ENCODE measurements around the gene LGMN.
A peak's percentile ranks its signal among the peaks of the same experiment; 100 is the strongest.
"Not testable (repeated sequence)": the region's sequence is repeated elsewhere in the genome, so short reads cannot be mapped to it uniquely, and the experiment has no call there.

LGMN gene

DNA sequence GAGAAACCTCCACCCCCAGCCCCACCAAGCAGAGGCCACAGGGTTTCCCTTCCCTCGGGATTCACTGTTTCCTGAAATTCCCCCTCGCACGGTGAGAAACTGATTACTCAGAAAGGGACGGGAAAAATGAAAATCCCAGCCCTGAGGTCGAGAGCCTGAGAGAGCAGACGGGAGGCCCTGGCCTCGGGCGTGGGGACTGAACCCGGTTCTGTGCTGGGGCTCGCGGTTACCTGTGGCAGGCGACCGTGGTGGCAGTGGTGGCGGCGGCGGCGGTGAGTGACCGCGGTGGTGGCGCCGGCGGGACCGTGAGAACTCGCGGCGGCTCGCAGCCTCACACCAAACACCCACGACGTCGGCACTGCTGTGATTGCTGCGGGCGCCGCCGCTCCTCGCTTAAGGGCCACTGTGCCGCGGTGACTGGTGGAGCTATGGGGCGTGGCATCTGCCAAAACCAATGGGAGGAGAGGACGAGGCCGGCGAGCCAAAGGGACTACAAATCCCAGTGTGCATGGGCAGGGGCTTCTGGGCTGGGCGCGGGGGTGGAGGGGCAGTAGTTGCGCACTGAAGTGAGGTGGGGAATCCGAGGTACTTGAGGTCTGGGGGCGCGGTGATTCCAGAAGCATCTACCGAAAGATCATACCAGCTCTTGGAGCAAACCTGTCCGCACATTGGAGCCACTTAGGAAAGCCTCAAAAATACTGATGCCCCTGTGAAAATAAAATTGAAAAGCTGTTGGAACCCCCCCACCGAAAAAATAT, at the start of gene LGMN:
TSS of gene LGMN (minus strand) at position 369 of the 758 bp plus-strand sequence. CDS start 15,841 bp downstream, outside the sequence.
- peak; percentile 89 for DNase-seq

DNA sequence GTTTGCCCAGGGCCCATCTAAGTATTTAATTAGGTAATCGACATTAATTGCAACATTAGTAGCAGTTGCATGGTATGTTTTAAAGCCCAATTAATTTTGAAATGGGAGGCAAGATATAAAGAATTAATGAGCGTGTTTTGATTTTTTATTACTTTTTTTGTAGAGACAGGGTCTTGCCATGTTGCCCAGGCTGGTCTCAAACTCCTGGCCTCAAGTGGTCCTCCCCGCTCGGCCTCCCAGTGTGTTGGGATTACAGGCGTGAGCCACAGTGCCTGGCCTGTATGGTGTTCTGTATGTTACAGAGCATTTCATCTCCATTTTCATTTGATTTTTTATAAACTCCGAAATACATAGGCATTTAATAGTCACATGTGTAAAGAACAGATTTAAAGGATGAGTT, 46.5 kb upstream of the LGMN start:
- DNase-seq = no peak

GRCh38 chr14:92794547-92794941, 46.1 kb upstream of the LGMN start:
- DNase-seq = no peak

DNA sequence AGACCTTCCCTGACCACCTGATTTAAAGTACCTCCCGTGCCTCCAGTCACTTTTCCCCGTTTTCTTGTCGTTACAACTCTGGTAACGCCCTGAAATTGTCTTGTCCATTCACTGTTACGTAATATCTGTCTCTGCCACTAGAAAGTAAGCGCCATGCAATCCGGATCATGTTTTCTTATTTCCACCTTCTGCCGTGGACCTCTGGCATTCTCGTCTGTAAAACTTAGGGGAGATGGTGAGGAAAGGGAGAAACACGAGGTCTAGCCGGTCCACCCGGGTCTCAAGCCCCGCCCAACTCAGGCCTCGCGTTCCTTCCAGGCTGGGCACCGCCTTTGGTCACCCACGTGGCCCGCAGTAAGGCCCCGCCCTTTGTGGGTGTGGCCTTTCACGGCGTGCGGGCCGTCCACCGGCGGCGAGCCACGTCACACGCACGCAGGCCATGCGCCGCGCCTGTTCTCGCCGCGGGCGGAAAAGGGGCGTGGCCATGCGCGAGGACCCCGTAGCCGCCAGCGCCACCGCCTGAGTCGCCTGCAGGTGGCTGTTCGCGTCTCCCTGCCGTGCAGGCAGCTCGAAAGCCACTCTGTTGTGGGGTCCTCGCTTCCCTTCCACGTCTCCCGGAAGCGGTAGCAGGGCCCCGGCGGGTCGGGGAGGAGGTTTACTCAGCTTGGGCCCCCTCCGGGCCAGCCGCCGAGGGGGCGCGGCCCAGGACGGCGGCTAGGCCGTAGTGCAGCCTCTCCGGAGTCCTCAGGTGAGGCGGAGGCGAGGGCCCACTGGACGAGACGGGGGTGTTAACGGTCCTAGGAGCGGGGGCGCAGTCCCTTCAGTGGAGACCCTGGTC, 45.5 kb upstream of the LGMN start, which contains the start of gene GOLGA5:
TSS of gene GOLGA5 (plus strand) at position 597 of the 838 bp plus-strand sequence. CDS start 3,133 bp downstream, outside the sequence.
- DNase-seq = peak; percentile 94

DNA sequence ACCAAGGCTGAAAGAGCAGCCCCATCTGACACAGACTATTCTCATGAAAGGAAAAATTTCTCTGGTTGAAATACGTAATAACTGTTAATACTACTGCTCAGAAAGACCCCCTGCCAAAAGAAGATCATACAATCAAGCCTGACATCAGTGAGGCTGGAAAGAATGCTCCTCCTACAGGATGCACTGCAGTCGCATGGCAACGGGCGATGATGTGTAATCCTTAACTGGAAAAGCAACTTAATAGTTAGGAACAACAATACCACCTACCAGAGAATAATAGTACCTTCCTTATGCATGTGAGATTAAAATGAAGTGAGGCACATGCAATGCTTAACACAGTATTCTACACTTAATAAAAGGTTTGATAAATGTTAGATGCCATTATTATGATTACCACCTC, 44.5 kb upstream of the LGMN start:
- DNase-seq = no peak

DNA sequence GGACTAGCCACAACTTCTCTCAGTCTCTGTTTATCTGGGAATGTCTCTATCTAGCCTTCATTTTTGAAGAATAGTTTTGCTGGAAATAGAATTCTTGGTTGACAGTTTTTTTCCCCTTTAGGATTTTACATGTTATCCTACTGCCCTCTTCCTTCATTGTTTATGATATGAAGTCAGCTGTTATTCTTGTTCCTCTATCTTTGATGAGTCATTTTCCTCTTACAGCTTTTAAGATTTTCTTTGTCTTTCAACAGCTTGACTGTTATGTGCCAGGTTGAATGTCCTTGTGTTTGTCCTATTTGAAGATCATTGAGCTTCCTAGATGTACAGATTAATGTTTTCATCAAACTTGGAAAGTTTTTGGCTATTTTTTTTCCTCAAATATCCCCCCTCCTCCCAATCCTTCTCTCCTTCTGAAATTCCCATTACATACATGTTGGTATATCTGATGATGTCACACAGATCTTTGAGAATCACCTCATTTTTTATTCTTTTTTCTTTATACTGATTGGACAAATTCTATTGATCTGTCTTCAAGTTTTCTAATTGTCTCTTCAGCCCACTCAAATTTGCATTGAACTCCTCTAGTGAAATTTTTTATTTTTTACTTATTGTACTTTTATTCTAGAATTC, 41.1 kb upstream of the LGMN start:
- no peak for DNase-seq

- no peak for DNase-seq
These were observed 39.1 kb upstream of the LGMN start for GRCh38 chr14:92787554-92787953.

GRCh38 chr14:92786427-92786756, 38.0 kb upstream of the LGMN start:
- no peak for DNase-seq

GRCh38 chr14:92785667-92786426, 37.4 kb upstream of the LGMN start:
- DNase-seq = no peak

GRCh38 chr14:92783813-92784431, 35.5 kb upstream of the LGMN start:
- peak; percentile 63 for DNase-seq

- DNase-seq = no peak
These were observed 32.9 kb upstream of the LGMN start for GRCh38 chr14:92781350-92781749.

GRCh38 chr14:92780444-92781232, 32.2 kb upstream of the LGMN start:
- no peak for DNase-seq

DNA sequence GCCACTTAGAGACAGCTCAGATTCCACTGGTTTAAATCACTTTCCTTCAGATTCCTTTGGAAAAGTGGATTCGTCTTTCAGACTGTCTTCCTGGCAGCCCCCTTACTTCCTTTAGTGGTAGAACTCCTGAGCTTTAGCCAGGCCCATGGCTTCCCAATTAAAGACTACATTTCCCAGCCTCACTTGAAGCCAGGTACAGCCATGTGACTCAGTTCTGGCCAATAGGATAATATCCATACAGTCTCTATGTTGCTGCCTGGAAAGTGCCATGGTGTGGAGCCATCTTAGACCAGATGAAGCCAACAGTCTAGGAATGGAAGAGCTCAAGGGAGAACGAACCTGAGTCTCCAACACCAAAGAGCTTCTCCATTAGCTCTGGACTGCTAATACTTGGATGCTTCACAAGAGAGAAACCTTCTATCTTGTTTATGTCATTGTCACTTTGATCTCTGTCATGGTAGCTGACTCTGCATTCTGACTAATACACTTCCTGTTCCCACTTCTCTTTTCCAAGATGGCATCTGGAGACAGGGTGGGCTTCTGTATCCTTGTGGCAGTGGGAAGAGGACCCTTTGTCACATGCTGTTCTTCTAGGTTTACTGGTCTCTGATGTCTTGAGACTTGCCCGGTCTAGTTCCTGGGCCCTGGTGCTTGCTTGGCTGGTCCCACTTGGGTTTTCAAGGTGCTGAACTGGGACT, 30.6 kb upstream of the LGMN start:
- DNase-seq = not testable (repeated sequence)

DNA sequence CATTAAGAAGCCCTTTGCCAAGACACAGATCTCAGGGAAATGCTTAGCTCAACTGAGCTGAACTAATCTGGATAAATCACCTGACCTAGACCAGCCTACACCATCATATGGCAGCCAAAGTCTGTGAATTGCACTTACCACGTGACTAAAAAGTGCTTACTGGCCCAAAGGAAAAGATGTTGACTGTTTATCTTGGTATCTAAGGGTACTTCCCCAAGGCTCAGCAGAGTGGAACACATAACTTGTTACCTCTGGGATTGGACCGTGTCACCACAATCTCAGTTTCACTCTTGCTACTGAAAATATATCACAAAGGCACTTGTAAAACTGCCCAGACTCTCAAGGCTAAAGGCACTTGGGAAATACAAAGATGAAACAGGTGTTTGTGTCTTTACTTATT, 26.9 kb upstream of the LGMN start:
- not testable (repeated sequence) for DNase-seq

DNA sequence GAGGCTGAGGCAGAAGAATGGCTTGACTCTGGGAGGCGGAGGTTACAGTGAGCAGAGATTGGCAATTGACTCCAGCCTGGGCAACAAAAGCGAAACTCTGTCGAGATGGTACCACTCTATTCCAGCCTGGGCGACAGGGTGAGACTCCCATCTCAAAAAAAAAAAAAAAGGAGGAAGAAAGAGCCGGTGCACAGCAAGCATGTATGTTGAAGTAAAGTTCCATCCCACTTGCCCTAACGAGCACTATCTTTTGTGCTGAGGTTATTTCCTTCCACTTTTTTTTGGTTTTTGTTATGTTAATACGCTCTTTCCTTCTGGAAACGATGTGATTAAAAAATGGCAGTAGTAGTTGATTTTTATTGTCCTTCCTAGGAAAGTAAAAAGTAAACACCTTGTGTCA, 26.1 kb upstream of the LGMN start:
- DNase-seq = no peak

- no peak for DNase-seq
These were observed 22.1 kb upstream of the LGMN start for GRCh38 chr14:92770484-92770883.

DNA sequence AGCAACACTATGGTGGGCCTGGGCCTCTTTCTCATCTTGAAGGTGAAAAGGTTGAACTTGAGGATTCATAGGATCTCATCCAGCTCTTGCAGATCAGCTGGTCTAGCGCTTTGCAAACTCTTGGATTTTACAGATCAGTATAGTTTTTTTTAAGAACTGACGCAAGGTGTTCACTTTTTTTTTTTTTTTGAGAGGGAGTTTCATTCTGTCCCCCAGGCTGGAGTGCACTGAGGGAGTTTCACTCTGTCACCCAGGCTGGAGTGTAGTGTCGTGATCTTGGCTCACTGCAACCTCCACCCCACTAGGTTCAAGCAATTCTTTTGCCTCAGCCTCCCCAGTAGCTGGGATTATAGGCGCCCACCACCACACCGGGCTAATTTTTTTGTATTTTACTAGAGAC, 20.4 kb upstream of the LGMN start:
- DNase-seq = no peak

- not testable (repeated sequence) for DNase-seq
These were observed 19.8 kb upstream of the LGMN start for GRCh38 chr14:92768236-92768635.

DNA sequence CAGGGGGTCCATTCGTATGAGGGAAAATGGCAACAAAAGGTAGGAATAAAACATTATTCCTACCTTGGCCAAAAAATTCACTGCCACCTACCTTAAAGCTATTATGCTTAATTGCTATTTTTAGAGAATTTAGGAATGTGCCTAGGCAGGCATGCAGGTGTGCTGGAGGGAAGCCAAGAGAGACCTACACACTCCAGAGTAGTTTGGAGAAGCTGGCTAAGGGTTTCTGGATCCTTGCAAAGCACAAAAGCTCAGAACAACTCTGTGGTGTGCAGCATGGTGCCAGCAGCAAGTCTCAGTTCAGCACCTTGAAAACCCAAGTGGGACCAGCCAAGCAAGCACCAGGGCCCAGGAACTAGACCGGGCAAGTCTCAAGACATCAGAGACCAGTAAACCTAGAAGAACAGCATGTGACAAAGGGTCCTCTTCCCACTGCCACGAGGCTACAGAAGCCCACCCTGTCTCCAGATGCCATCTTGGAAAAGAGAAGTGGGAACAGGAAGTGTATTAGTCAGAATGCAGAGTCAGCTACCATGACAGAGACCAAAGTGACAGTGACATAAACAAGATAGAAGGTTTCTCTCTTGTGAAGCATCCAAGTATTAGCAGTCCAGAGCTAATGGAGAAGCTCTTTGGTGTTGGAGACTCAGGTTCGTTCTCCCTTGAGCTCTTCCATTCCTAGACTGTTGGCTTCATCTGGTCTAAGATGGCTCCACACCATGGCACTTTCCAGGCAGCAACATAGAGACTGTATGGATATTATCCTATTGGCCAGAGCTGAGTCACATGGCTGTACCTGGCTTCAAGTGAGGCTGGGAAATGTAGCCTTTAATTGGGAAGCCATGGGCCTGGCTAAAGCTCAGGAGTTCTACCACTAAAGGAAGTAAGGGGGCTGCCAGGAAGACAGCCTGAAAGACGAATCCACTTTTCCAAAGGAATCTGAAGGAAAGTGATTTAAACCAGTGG, 15.5 kb upstream of the LGMN start:
- DNase-seq = not testable (repeated sequence)

DNA sequence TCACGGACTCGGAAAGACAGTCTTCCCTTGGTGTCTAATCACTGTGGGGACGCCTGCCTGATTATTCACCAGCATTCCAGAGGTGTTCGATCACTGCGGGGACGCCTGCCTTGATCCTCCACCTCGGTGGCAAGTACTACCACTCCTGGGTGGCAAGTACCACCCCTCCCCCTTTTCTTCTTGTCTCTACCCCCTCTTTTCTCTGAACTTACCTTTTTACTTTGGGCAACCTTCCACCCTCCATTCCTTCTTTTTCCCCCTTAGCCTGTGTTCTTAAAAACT, 12.0 kb upstream of the LGMN start:
- DNase-seq = no peak
